SJSA1 (cell line): ENCODE data around the gene PPARG. TPM values are rescaled to one million over a fixed set of nuclear protein-coding genes. Genes with fewer than 3 reads are reported as not detected.
"Not testable (repeated sequence)": the region's sequence is repeated elsewhere in the genome, so short reads cannot be mapped to it uniquely, and the experiment has no call there.

ENCODE experiments used
- DNase-seq, 2 experiments: peaks; one replicate each; pipeline ENCODE4 v3.0.0-alpha.2; 2015 to 2020; ENCODE audit warnings: low spot score in 2 of 2, low read depth in 1 of 2
- H3K27ac ChIP-seq: fragments of 250-450 bp; sonication (Bioruptor Pico); 2 replicates; pipeline ENCODE4 v1.5.1; 2020; ENCODE audit warnings: mild to moderate bottlenecking, moderate library complexity
- H3K27me3 ChIP-seq: fragments of 250-450 bp; sonication (Bioruptor Pico); replicated peaks from 2 replicates; pipeline ENCODE4 v1.5.1; 2020; ENCODE audit warnings: mild to moderate bottlenecking, moderate library complexity
- H3K36me3 ChIP-seq: fragments of 250-450 bp; sonication (Bioruptor Pico); 2 replicates; pipeline ENCODE4 v1.5.1; 2020; ENCODE audit warnings: mild to moderate bottlenecking
- H3K4me1 ChIP-seq: fragments of 250-450 bp; sonication (Bioruptor Pico); replicated peaks from 2 replicates; pipeline ENCODE4 v1.6.1; 2021; ENCODE audit warnings: mild to moderate bottlenecking
- H3K4me3 ChIP-seq: fragments of 250-450 bp; sonication (Bioruptor Pico); 2 replicates; pipeline ENCODE4 v1.5.1; 2020; ENCODE audit warnings: mild to moderate bottlenecking
- H3K9me3 ChIP-seq: fragments of 250-450 bp; sonication (Bioruptor Pico); replicated peaks from 2 replicates; pipeline ENCODE4 v1.5.1; 2020; ENCODE audit warnings: mild to moderate bottlenecking
- total RNA-seq: library from RNA; depleted of rRNA; stranded (reverse); fragments of >200 nt; shearing (Covaris generic); gene quantifications from 2 replicates; pipeline ENCODE4 v1.2.3, GENCODE V29; 2014

PPARG gene
- total RNA-seq, 1 experiment from 2014 or later = 0.39 TPM

DNA sequence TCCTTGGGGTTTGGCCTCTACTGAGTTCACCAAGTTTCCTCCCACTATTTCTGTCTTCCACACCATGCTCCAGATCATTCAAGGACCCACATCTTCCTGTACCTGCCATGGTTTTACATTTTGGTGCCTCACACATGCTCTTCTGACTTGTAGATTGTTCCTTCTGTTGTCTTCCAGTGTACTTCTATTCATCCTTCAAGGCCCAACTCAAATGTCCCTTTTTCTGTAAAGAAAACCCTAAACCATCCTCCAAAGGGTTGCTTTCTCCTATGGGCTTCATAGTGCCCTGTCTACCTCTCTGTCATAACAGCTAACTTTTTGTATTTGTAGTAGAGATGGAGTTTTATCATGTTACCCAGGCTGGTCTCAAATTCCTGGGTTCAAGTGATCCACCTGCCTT lies 175.3 kb downstream of the PPARG start:
- no peaks in the 10 kb centered on the region for H3K36me3 ChIP-seq
- H3K4me3 ChIP-seq = no peak overlapping the region
- no peaks in the 10 kb centered on the region for H3K9me3 ChIP-seq
- DNase-seq = no peak
- no peak overlapping the region for H3K27ac ChIP-seq
- no peaks in the 10 kb centered on the region; the same call in 1 of the 2 replicates for H3K27me3 ChIP-seq
- no peaks in the 10 kb centered on the region for H3K4me1 ChIP-seq

DNA sequence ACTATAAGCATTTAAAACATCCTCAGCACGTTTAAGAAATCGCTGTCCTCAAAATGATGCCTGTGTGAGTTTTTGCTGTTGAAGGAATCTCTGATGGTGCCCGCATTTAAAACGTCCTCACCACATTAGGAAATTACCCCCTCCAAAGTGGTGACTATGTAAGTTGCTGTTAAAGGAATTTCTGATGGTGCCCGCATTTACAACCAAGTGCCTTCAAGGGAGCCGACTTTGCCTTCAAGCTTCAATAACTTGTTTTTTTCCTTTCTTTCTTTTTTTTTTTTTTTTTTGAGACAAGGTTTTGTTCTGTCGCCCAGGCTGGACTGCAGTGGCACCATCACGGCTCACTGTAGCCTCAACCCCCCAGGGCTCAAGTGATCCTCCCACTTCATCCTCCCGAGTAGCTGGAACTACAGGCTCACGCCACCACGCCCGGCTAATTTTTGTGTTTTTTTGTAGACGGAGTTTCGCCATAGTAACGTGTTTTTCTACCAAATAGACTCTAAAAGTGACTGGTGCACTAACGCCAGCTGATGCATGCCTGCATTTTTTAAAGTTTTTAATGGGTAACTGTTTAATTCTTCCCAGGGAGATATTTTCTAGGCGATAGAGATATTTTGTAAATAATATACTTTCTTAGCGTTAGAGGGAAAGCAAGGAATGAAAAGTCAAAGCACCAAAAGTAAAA lies 176.4 kb downstream of the PPARG start:
- H3K4me3 ChIP-seq = no peak overlapping the region
- H3K36me3 ChIP-seq = no peaks in the 10 kb centered on the region
- no peak for DNase-seq
- no peaks in the 10 kb centered on the region for H3K4me1 ChIP-seq
- no peak overlapping the region for H3K27ac ChIP-seq
- no peaks in the 10 kb centered on the region for H3K9me3 ChIP-seq
- no peaks in the 10 kb centered on the region; the same call in 1 of the 2 replicates for H3K27me3 ChIP-seq

- Histone ChIP-seq H3K27ac (no peak overlapping the region), H3K4me1 (no peaks in the 10 kb centered on the region), H3K4me3 (no peak overlapping the region), H3K36me3 (no peaks in the 10 kb centered on the region), H3K9me3 (no peaks in the 10 kb centered on the region), H3K27me3 (no peaks in the 10 kb centered on the region; the same call in 1 of the 2 replicates)
- no peak for DNase-seq
Measured at GRCh38 chr3:12465836-12466225, 177.0 kb downstream of the PPARG start.

- no peaks in the 10 kb centered on the region for H3K4me1 ChIP-seq
- H3K27me3 ChIP-seq = no peaks in the 10 kb centered on the region; the same call in 1 of the 2 replicates
- H3K4me3 ChIP-seq = no peak overlapping the region
- H3K36me3 ChIP-seq = no peaks in the 10 kb centered on the region
- no peak overlapping the region for H3K27ac ChIP-seq
- DNase-seq = no peak
- no peaks in the 10 kb centered on the region for H3K9me3 ChIP-seq
Measured at GRCh38 chr3:12467746-12468145, 178.9 kb downstream of the PPARG start.

DNA sequence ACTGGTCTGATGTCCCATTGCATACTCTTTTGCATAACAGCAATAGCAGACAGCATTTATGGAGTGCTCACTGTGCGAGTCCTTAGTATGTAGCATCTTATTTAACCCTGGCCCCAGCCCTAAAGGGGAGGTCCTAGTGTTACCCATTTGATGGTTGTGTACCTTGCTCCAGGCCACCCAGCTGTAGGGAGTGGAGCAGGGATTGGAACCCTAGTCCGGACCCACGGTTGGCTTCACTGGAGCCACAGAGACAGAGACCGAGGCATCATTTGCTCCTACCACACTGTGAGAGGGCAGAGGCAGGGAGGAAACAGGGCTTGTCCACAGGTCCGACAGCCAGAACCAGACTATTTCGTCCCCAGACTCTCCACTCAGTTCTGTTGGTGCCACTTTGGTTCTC lies 179.4 kb downstream of the PPARG start:
- H3K4me3 ChIP-seq = no peak overlapping the region
- no peak overlapping the region for H3K27ac ChIP-seq
- H3K4me1 ChIP-seq = no peaks in the 10 kb centered on the region
- no peaks in the 10 kb centered on the region for H3K9me3 ChIP-seq
- no peaks in the 10 kb centered on the region; the same call in 1 of the 2 replicates for H3K27me3 ChIP-seq
- H3K36me3 ChIP-seq = no peaks in the 10 kb centered on the region
- no peak for DNase-seq

DNA sequence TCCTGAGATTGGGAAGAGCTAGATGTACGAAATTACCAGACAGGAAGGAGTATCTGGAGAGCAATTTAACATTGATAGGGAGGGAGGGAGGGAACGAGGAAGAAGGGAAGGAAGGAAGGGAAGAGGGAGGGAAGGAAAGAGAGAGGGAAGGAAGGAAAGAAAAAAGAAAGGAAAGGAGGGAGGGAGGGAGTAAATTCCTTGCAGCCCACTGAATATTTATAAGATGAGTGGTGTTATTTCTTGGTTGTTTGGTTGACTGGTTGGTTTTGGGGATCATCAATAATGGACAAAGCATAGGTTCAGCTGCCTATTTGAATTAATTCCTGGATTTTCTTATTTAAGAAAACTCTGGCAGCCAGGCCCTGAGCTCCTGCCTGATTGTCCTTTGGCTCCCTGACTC lies 179.9 kb downstream of the PPARG start:
- no peak for DNase-seq
- H3K36me3 ChIP-seq = no peaks in the 10 kb centered on the region

DNA sequence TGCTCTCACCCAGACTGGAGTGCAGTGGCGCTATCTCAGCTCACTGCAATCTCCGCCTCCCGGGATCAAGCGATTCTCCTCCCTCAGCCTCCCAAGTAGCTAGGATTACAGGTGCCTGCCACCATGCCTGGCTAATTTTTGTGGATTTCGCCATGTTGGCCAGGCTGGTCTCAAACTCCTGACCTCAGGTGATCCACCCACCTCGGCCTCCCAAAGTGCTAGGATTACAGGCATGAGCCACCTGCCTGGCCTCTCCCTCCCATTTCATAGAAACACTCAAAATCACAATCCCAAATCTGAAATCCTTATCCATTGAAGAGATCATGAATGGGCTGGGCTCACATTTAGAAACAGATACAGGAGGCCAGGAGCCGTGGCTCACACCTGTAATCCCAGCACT lies 180.4 kb downstream of the PPARG start:
- not testable (repeated sequence) for H3K27me3 ChIP-seq, H3K9me3 ChIP-seq, H3K4me3 ChIP-seq, H3K27ac ChIP-seq, H3K36me3 ChIP-seq, DNase-seq, H3K4me1 ChIP-seq

More for the DNA sequence above, 179.9 kb downstream of the PPARG start:
- H3K9me3 ChIP-seq = no peaks in the 10 kb centered on the region
- H3K4me1 ChIP-seq = no peaks in the 10 kb centered on the region
- no peak overlapping the region for H3K27ac ChIP-seq
- no peak overlapping the region for H3K4me3 ChIP-seq
- H3K27me3 ChIP-seq = no peaks in the 10 kb centered on the region; the same call in 1 of the 2 replicates

- H3K9me3 ChIP-seq = no peaks in the 10 kb centered on the region
- no peak overlapping the region for H3K4me3 ChIP-seq
- H3K27ac ChIP-seq = no peak overlapping the region
- no peaks in the 10 kb centered on the region; the same call in 1 of the 2 replicates for H3K27me3 ChIP-seq
- DNase-seq = no peak
- H3K4me1 ChIP-seq = no peaks in the 10 kb centered on the region
- no peaks in the 10 kb centered on the region for H3K36me3 ChIP-seq
Measured at GRCh38 chr3:12470111-12470510, 181.2 kb downstream of the PPARG start.

DNA sequence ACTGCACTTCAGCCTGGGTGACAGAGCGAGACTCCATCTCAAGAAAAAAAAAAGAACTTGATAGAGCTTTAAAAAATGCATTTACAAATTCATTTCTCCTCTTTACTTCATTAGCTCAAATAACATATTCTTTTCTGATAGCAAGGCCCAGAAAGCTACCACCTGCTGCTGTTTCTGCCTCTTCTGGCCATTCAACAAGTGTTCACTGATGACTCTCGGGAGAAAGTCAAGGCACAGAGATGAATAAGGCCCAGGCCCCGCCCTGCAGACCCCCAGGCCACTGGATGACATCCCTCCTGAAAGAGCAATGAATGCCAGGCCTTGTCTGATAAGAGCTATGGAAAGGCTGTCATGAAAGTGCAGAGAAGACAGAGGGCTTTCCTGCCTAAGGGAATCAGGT lies 181.8 kb downstream of the PPARG start:
- Histone ChIP-seq H3K27ac (no peak overlapping the region), H3K36me3 (no peaks in the 10 kb centered on the region), H3K4me3 (no peak overlapping the region), H3K27me3 (no peaks in the 10 kb centered on the region; the same call in 1 of the 2 replicates), H3K4me1 (no peaks in the 10 kb centered on the region), H3K9me3 (no peaks in the 10 kb centered on the region)
- DNase-seq = no peak

DNA sequence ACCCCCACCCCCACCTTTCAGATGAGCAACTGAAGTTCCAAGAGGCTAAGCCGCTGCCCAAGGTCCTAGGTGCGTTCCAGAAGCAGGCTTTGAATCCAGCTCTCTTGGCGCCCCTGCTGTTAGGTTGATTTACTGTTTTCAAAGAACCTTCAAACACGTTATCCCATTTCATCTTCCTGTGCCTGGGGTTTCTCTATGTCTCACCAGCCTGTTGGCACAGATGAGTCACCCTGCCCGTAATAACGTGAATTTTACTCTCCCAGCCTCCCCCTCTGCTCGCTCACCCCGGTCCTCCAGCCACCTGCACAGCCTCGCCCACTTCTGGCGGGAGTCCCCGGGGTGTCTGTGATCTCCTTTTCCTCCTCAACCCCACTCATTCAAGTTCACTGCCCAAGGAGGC lies 182.4 kb downstream of the PPARG start:
- no peaks in the 10 kb centered on the region; the same call in 1 of the 2 replicates for H3K27me3 ChIP-seq
- H3K9me3 ChIP-seq = no peaks in the 10 kb centered on the region
- H3K36me3 ChIP-seq = no peaks in the 10 kb centered on the region
- no peak overlapping the region for H3K27ac ChIP-seq
- no peaks in the 10 kb centered on the region for H3K4me1 ChIP-seq
- DNase-seq = no peak
- H3K4me3 ChIP-seq = no peak overlapping the region

GRCh38 chr3:12472000-12472610 lies 183.2 kb downstream of the PPARG start:
- H3K4me1 ChIP-seq = no peaks in the 10 kb centered on the region
- DNase-seq = no peak
- no peaks in the 10 kb centered on the region for H3K27me3 ChIP-seq
- no peaks in the 10 kb centered on the region for H3K9me3 ChIP-seq
- no peak overlapping the region for H3K4me3 ChIP-seq
- H3K36me3 ChIP-seq = no peaks in the 10 kb centered on the region
- H3K27ac ChIP-seq = no peak overlapping the region

- no peaks in the 10 kb centered on the region for H3K4me1 ChIP-seq
- no peak overlapping the region for H3K27ac ChIP-seq
- H3K9me3 ChIP-seq = no peaks in the 10 kb centered on the region
- H3K4me3 ChIP-seq = no peak overlapping the region
- DNase-seq = no peak
- H3K36me3 ChIP-seq = no peaks in the 10 kb centered on the region
- no peaks in the 10 kb centered on the region for H3K27me3 ChIP-seq
Measured at GRCh38 chr3:12472796-12473195, 183.9 kb downstream of the PPARG start.

- Histone ChIP-seq H3K4me1 (no peaks in the 10 kb centered on the region), H3K27ac (no peak overlapping the region), H3K27me3 (no peaks in the 10 kb centered on the region), H3K4me3 (no peak overlapping the region), H3K9me3 (no peaks in the 10 kb centered on the region), H3K36me3 (no peaks in the 10 kb centered on the region)
- DNase-seq = no peak
Measured at GRCh38 chr3:12473511-12473910, 184.6 kb downstream of the PPARG start.

- H3K27ac ChIP-seq = no peak overlapping the region
- H3K4me1 ChIP-seq = no peaks in the 10 kb centered on the region
- H3K36me3 ChIP-seq = no peaks in the 10 kb centered on the region
- no peak for DNase-seq
- no peaks in the 10 kb centered on the region for H3K9me3 ChIP-seq
- H3K27me3 ChIP-seq = no peaks in the 10 kb centered on the region
- no peak overlapping the region for H3K4me3 ChIP-seq
Measured at GRCh38 chr3:12476238-12476897, 187.5 kb downstream of the PPARG start.
